Measurements from ENCODE around the gene TEF.
A peak's percentile ranks its signal among the peaks of the same experiment; 100 is the strongest.
"Not testable (repeated sequence)": the region's sequence is repeated elsewhere in the genome, so short reads cannot be mapped to it uniquely, and the experiment has no call there.

TEF gene

GRCh38 chr22:41383085-41383484 is 1.3 kb downstream of the TEF start:
- DNase-seq, result no peak

GRCh38 chr22:41384128-41384527 is 2.4 kb downstream of the TEF start:
- DNase-seq, result no peak

GRCh38 chr22:41387341-41387740 is 5.6 kb downstream of the TEF start:
- no peak for DNase-seq

- DNase-seq, result no peak
Observed at GRCh38 chr22:41394012-41394356, 12.2 kb downstream of the TEF start.

GRCh38 chr22:41395531-41396240 is 13.9 kb downstream of the TEF start:
- no peak for DNase-seq

GRCh38 chr22:41397143-41397811 is 15.5 kb downstream of the TEF start:
- no peak for DNase-seq

- no peak for DNase-seq
Observed at GRCh38 chr22:41398921-41399320, 17.2 kb downstream of the TEF start.

GRCh38 chr22:41401781-41402648 is 20.3 kb downstream of the TEF start:
- DNase-seq, result peak; percentile 55

GRCh38 chr22:41402851-41403250 is 21.1 kb downstream of the TEF start:
- not testable (repeated sequence) for DNase-seq

GRCh38 chr22:41403532-41404318 is 22.0 kb downstream of the TEF start:
- DNase-seq, result peak; percentile 75

GRCh38 chr22:41405588-41405987 is 23.8 kb downstream of the TEF start:
- DNase-seq, result no peak

GRCh38 chr22:41406410-41406809 is 24.7 kb downstream of the TEF start:
- no peak for DNase-seq

GRCh38 chr22:41407433-41407832 is 25.7 kb downstream of the TEF start:
- DNase-seq, result no peak

- DNase-seq, result no peak
Observed at GRCh38 chr22:41408665-41409064, 26.9 kb downstream of the TEF start.

- DNase-seq, result no peak
Observed at GRCh38 chr22:41410311-41410751, 28.6 kb downstream of the TEF start.

GRCh38 chr22:41411021-41411851 is 29.5 kb downstream of the TEF start:
- no peak for DNase-seq

- no peak for DNase-seq
Observed at GRCh38 chr22:41415554-41415953, 33.8 kb downstream of the TEF start.

- no peak for DNase-seq
Observed at GRCh38 chr22:41417622-41418390, 36.1 kb downstream of the TEF start.

- no peak for DNase-seq
Observed at GRCh38 chr22:41418717-41419116, 37.0 kb downstream of the TEF start.

GRCh38 chr22:41425660-41426365 is 44.1 kb downstream of the TEF start:
- DNase-seq, result no peak

Measured in NCI-H446 treated with DMSO at 0.1 percent for 48 hours (cell line).